ENCODE data around the gene GFPT2. TPM values are rescaled to one million over a fixed set of nuclear protein-coding genes. Genes with fewer than 3 reads are reported as not detected.

GFPT2 gene
- total and polyA plus RNA-seq, 2 of the 8 experiments (the other 6 are each of a cell fraction or from before 2014, with no cell fraction given): 83.7 to 143 TPM

DNA sequence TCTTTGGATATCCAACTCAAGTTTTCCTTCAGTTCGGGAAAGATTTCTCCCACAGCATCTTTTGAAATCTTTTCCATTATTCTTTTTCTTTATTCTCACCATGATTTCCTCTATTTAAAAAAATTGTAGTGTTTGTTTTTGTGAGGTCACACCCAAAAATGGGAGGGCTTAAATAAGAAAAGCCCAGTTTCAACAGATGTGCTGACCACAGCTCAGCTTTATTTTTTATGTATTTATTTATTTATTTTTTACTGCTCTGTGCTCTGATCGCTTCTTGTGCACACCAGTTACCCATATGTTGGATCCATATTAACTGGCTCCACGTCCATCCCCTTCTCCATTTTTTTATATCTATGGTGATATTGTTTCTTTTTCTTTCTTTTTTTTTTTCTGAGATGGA lies 20.3 kb downstream of the GFPT2 start:
- CTCF ChIA-PET (ENCODE audit: partially characterized antibody): interaction anchor here (0.6 to 14.0 kb wide), 10 partner anchors 8 to 140 kb away, joined by 3 to 192 read pairs (median 6); no protein-coding TSS in a partner anchor
- H2BK12ac ChIP-seq (ENCODE audit: low read depth, low read length): no peak overlapping the region
- peaks cover 46 to 72% (median 67%) of the 10 kb centered on the region in 4 experiments for H3K36me3 ChIP-seq (ENCODE audit: control insufficient read depth in 2 of 4, insufficient read depth in 4 of 4, low read length in 3 of 4)
- no peak overlapping the region for H4K91ac ChIP-seq (replicated peaks; ENCODE audit: insufficient read length, low read length)
- no peak overlapping the region for H2BK5ac ChIP-seq (ENCODE audit: low read depth, low read length)
- no peak overlapping the region for H3K14ac ChIP-seq (ENCODE audit: insufficient read length)
- H3K56ac ChIP-seq (replicated peaks; ENCODE audit: insufficient read length, low read depth, low read length): no peak overlapping the region
- no peak overlapping the region for H3K23ac ChIP-seq (ENCODE audit: insufficient read length)
- H4K5ac ChIP-seq (ENCODE audit: insufficient read length, low read depth, low read length): no peak overlapping the region
- no peak overlapping the region for H4K8ac ChIP-seq (ENCODE audit: extremely low read depth, insufficient read depth, low read length)
- H2BK15ac ChIP-seq (ENCODE audit: low read length): no peak overlapping the region
- peaks cover 0 to 7% of the 10 kb centered on the region in 2 experiments for H4K20me1 ChIP-seq (replicated peaks in 1 of 2; ENCODE audit: control insufficient read depth in 1 of 2, insufficient read depth in 2 of 2, low read length in 2 of 2)
- no peak for DNase-seq (ENCODE audit: low read depth in 1 of 2, low spot score in 2 of 2)
- no peak overlapping the region for H3K27ac ChIP-seq (ENCODE audit: low read depth, low read length)
- peaks cover 12 to 16% (median 12%) of the 10 kb centered on the region in 4 experiments for H3K4me1 ChIP-seq (replicated peaks in 1 of 4; ENCODE audit: control insufficient read depth in 3 of 4, insufficient read depth in 4 of 4, low read length in 3 of 4)
- no peak overlapping the region for H3K4me2 ChIP-seq (ENCODE audit: insufficient read depth in 1 of 2, low read depth in 2 of 2, low read length in 2 of 2)
- H3K23me2 ChIP-seq (ENCODE audit: low read depth, low read length): no peaks in the 10 kb centered on the region
- H3K9ac ChIP-seq (replicated peaks in 1 of 4; ENCODE audit: extremely low read depth in 1 of 4, low read depth in 3 of 4, low read length in 3 of 4): no peak overlapping the region
- H3K79me1 ChIP-seq (ENCODE audit: low read depth, low read length): peaks cover 2% of the 10 kb centered on the region; the same call in 1 of the 2 replicates
- no peak overlapping the region for H2AK5ac ChIP-seq (ENCODE audit: low read depth, low read length)
- H2BK20ac ChIP-seq (ENCODE audit: low read length): no peak overlapping the region
- H3K9me3 ChIP-seq (ENCODE audit: insufficient read depth in 2 of 2, low read depth in 1 of 2, low read length in 1 of 2): no peaks in the 10 kb centered on the region
- H3K79me2 ChIP-seq (ENCODE audit: control insufficient read depth in 1 of 2, insufficient read depth in 2 of 2, low read length in 2 of 2): no peaks in the 10 kb centered on the region
- 85% methylated on average over 3 of the region's 3 CpGs; no CpG with 5 or more reads in 1 of the 2 experiments for WGBS, 2 experiments (ENCODE audit: extremely low coverage in 1 of 2, insufficient coverage in 1 of 2, insufficient read length in 1 of 2, insufficient replicate concordance in 2 of 2, low coverage in 1 of 2, low lambda C conversion rate in 2 of 2, missing lambda C conversion rate in 1 of 2)
- H2BK120ac ChIP-seq (replicated peaks; ENCODE audit: low read depth, low read length): no peak overlapping the region
- POLR2A ChIA-PET (ENCODE audit: partially characterized antibody): interaction anchor here (0.8 to 10.9 kb wide), 5 partner anchors 8 to 135 kb away, joined by 4 to 146 read pairs (median 6); no protein-coding TSS in a partner anchor
- H3K4ac ChIP-seq (replicated peaks; ENCODE audit: insufficient read length, low read depth, low read length): no peak overlapping the region
- H3K18ac ChIP-seq (ENCODE audit: extremely low read depth, low read length): no peak overlapping the region
- no peak overlapping the region for H3K4me3 ChIP-seq (ENCODE audit: extremely low read depth in 1 of 4, insufficient read depth in 2 of 4, low read depth in 3 of 4, low read length in 4 of 4)
- H3K27me3 ChIP-seq (replicated peaks in 1 of 4; ENCODE audit: control insufficient read depth in 3 of 4, extremely low read depth in 1 of 4, insufficient read depth in 3 of 4, low read length in 3 of 4): no peaks in the 10 kb centered on the region
- no peak overlapping the region for H2AFZ ChIP-seq (ENCODE audit: low read length)
- no peak for FAIRE-seq
- TF ChIP-seq CEBPB (IDR thresholded peaks at IDR 0.05; ENCODE audit: low read depth, low read length) (no peak), HDAC6 (IDR thresholded peaks at IDR 0.05; ENCODE audit: low read depth, low read length) (no peak), POLR2AphosphoS5 (IDR thresholded peaks at IDR 0.05; ENCODE audit: low read depth, low read length) (no peak), E2F6 (IDR thresholded peaks at IDR 0.05) (no peak), SUZ12 (IDR thresholded peaks at IDR 0.05; ENCODE audit: low read length) (no peak), HDAC2 (IDR thresholded peaks at IDR 0.05; ENCODE audit: borderline replicate concordance in 1 of 2, low read depth in 2 of 2, low read length in 2 of 2) (no peak), NANOG (IDR thresholded peaks at IDR 0.05; ENCODE audit: insufficient read depth, low read depth, low read length, poor library complexity, severe bottlenecking) (no peak), SIRT6 (IDR thresholded peaks at IDR 0.05; ENCODE audit: low read length) (no peak), BRCA1 (IDR thresholded peaks at IDR 0.05; ENCODE audit: low read depth, low read length) (no peak), CBX8 (IDR thresholded peaks at IDR 0.05; ENCODE audit: borderline replicate concordance, low read depth, low read length) (no peak), RBBP5 (IDR thresholded peaks at IDR 0.05; ENCODE audit: borderline replicate concordance, low read depth, low read length) (no peak), PHF8 (conservative IDR thresholded peaks at IDR 0.05; ENCODE audit: low read depth, low read length) (no peak)
- TF ChIP-seq, protein P1, sequence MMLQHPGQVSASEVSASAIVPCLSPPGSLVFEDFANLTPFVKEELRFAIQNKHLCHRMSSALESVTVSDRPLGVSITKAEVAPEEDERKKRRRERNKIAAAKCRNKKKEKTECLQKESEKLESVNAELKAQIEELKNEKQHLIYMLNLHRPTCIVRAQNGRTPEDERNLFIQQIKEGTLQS (IDR thresholded peaks at IDR 0.05; ENCODE audit: insufficient read depth, low read depth, low read length): no peak

Data from H1 (cell line).